Osteoblast (primary cell): Measurements from ENCODE around the gene ANKRD33B. TPM values are rescaled to one million over a fixed set of nuclear protein-coding genes. Genes with fewer than 3 reads are reported as not detected.

Source experiments
- DNase-seq: peaks from one replicate; pipeline ENCODE4 v3.0.0; 2011; ENCODE audit warnings: low spot score, mixed read lengths; ENCODE audit not compliant: insufficient read length; ENCODE audit errors: missing footprints
- H2AFZ ChIP-seq: 2 replicates; pipeline ENCODE4 v1.6.0; 2011; ENCODE audit warnings: mild to moderate bottlenecking, low read length
- H3K27ac ChIP-seq: 2 replicates; pipeline ENCODE4 v1.5.1; 2011; ENCODE audit warnings: mild to moderate bottlenecking, low read depth, low read length, moderate library complexity
- H3K27me3 ChIP-seq: 2 replicates; pipeline ENCODE4 v1.6.0; 2012; ENCODE audit warnings: mild to moderate bottlenecking, control low read depth, inconsistent platforms, low read length, moderate library complexity; ENCODE audit not compliant: insufficient read depth
- H3K36me3 ChIP-seq: 2 replicates; pipeline ENCODE4 v1.5.1; 2011; ENCODE audit warnings: mild to moderate bottlenecking, low read length, control low read depth, moderate library complexity; ENCODE audit not compliant: insufficient read depth
- H3K4me1 ChIP-seq: 2 replicates; pipeline ENCODE4 v1.5.1; 2011; ENCODE audit warnings: mild to moderate bottlenecking, low read length, control low read depth, moderate library complexity; ENCODE audit not compliant: insufficient read depth
- H3K4me2 ChIP-seq: 2 replicates; pipeline ENCODE4 v1.6.0; 2011; ENCODE audit warnings: mild to moderate bottlenecking, low read length; ENCODE audit not compliant: insufficient read depth
- H3K4me3 ChIP-seq: fragments of 200-600 bp; sonication (generic); 3 replicates; pipeline ENCODE4 v1.5.1; 2012; ENCODE audit warnings: mild to moderate bottlenecking, low read length, inconsistent platforms; ENCODE audit not compliant: insufficient read depth
- H3K79me2 ChIP-seq: 2 replicates; pipeline ENCODE4 v1.6.0; 2012; ENCODE audit warnings: mild to moderate bottlenecking, low read length, control low read depth, inconsistent platforms; ENCODE audit not compliant: insufficient read depth
- H3K9me3 ChIP-seq: 2 replicates; pipeline ENCODE4 v1.5.1; 2011; ENCODE audit warnings: low read depth, low read length, control low read depth
- H4K20me1 ChIP-seq: 2 replicates; pipeline ENCODE4 v1.6.0; 2012; ENCODE audit warnings: mild to moderate bottlenecking, low read length, control low read depth; ENCODE audit not compliant: insufficient read depth
- CTCF ChIP-seq: IDR thresholded peaks from 2 replicates; pipeline ENCODE4 v1.5.1; 2011; ENCODE audit warnings: mild to moderate bottlenecking, low read depth, low read length, moderate library complexity; ENCODE audit errors: extremely low read depth
- total RNA-seq: library from RNA; depleted of rRNA; stranded (reverse); fragments of >200 nt; gene quantifications from 2 replicates; pipeline ENCODE4 v1.2.3, GENCODE V29; 2012

The ANKRD33B gene
- total RNA-seq, 1 donor, result 5.1 TPM

- no peak for TF ChIP-seq CTCF
- Histone ChIP-seq H4K20me1 (no peaks in the 10 kb centered on the region), H3K9me3 (no peaks in the 10 kb centered on the region), H3K79me2 (peaks cover 10% of the 10 kb centered on the region), H2AFZ (peak overlapping the region; percentile 84), H3K4me3 (peak overlapping the region; percentile 51), H3K27ac (peak overlapping the region; percentile 84), H3K4me2 (peak overlapping the region; percentile 86), H3K27me3 (no peaks in the 10 kb centered on the region), H3K36me3 (no peaks in the 10 kb centered on the region), H3K4me1 (peaks cover 34% of the 10 kb centered on the region)
- DNase-seq, result no peak
Measured at GRCh38 chr5:10595293-10595671, 31.4 kb downstream of the ANKRD33B start.

- TF ChIP-seq CTCF, result no peak
- Histone ChIP-seq H3K36me3 (no peaks in the 10 kb centered on the region), H3K4me3 (peak overlapping the region; percentile 51), H3K4me1 (peaks cover 35% of the 10 kb centered on the region), H4K20me1 (no peaks in the 10 kb centered on the region), H3K4me2 (peak overlapping the region; percentile 86), H3K27ac (peak overlapping the region; percentile 84), H3K27me3 (no peaks in the 10 kb centered on the region), H3K79me2 (peaks cover 10% of the 10 kb centered on the region), H2AFZ (peak overlapping the region; percentile 84), H3K9me3 (no peaks in the 10 kb centered on the region)
- peak; percentile 92 for DNase-seq
Measured at GRCh38 chr5:10595672-10596309, 31.9 kb downstream of the ANKRD33B start.

- peaks cover 36% of the 10 kb centered on the region for H3K4me1 ChIP-seq
- TF ChIP-seq CTCF, result no peak
- H3K36me3 ChIP-seq, result no peaks in the 10 kb centered on the region
- peak overlapping the region; percentile 86 for H3K4me2 ChIP-seq
- no peaks in the 10 kb centered on the region for H3K9me3 ChIP-seq
- no peak overlapping the region for H3K27ac ChIP-seq
- H3K27me3 ChIP-seq, result no peaks in the 10 kb centered on the region
- H4K20me1 ChIP-seq, result no peaks in the 10 kb centered on the region
- peak overlapping the region; percentile 51 for H3K4me3 ChIP-seq
- H2AFZ ChIP-seq, result no peak overlapping the region
- peaks cover 10% of the 10 kb centered on the region for H3K79me2 ChIP-seq
- no peak for DNase-seq
Measured at GRCh38 chr5:10596310-10596703, 32.4 kb downstream of the ANKRD33B start.

GRCh38 chr5:10596886-10597451 lies 33.1 kb downstream of the ANKRD33B start:
- no peak for TF ChIP-seq CTCF
- Histone ChIP-seq H3K4me2 (no peak overlapping the region), H3K27me3 (no peaks in the 10 kb centered on the region), H3K27ac (no peak overlapping the region), H2AFZ (no peak overlapping the region), H3K9me3 (no peaks in the 10 kb centered on the region), H3K36me3 (no peaks in the 10 kb centered on the region), H3K4me3 (no peak overlapping the region), H4K20me1 (no peaks in the 10 kb centered on the region), H3K4me1 (peaks cover 42% of the 10 kb centered on the region), H3K79me2 (peaks cover 10% of the 10 kb centered on the region)
- no peak for DNase-seq
